GM21381 (cell line): ENCODE data around the gene FANCB.

Source experiments
- ATAC-seq: cut with Tn5 transposase; IDR thresholded peaks from one replicate; pipeline ENCODE4 v1.9.1; 2021; ENCODE audit warnings: mild to moderate bottlenecking, moderate library complexity; ENCODE audit not compliant: unreplicated experiment

FANCB gene

DNA sequence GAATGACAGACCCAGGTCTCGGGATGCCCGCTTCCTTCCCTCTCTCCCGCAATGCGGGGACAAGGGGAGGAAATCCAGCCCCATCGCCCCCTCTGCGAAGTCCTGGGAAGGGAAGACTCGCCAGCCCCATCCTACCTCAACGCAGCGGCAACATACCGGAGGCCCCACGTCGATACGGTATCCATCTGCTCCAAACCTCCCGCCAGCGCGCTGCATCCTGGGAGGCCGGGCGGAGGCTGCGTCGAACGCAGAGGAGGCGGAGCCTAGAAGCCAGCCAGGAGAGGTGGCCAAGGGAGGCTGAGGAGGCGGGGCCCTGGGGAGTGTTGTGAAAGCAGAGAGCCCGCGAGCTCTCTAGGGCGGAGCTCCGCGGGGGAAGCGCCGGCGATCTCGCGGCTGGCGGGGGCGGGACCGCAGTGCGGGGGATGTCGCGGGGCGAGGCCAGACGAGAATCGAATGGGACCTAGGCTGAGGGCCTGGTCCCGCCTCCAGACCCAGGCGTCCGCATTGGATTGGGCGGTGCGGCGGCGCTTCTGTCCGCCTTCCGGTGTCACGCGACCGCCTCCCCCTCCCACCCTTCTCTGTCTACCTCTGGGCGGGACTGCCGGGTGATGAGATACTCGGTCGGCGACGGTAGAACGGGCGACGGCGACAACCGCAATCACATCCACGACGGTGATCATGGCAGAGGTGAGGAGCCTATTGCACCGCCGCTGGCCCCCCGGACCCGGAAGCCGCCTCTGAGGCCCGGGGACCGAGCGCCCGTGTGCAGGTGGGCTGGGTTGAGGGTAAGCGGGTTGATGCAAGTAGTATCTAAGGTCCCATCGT lies at the start of gene FANCB, which contains the start of gene MOSPD2:
FANCB (minus strand) TSS at position 219 of the 825 bp plus-strand sequence. CDS start 7,559 bp downstream, outside the sequence.
MOSPD2 (plus strand) TSS at position 571 of the 825 bp plus-strand sequence; CDS start at position 679, 108 bp downstream.
- ATAC-seq, result peak; percentile 96

DNA sequence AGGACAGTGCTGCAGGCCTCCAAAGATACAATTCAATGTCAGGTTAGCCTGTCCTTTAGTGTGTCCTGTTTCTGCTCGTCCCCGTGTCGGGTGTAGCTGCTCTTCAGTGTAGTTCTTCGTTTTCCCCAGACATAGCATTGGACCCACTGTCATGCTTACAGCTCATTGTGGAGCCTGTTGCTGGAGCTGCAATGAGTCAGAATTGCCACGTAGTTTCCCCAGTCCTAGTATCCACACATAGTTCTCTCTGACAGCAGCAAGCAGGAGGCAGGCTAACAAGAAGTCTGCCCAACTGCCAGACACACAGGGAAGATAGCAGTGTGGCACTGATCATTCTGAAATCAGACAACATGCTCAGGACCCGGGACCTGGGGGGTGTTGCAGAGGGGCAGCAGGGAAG lies 49.6 kb upstream of the FANCB start:
- ATAC-seq, result no peak

DNA sequence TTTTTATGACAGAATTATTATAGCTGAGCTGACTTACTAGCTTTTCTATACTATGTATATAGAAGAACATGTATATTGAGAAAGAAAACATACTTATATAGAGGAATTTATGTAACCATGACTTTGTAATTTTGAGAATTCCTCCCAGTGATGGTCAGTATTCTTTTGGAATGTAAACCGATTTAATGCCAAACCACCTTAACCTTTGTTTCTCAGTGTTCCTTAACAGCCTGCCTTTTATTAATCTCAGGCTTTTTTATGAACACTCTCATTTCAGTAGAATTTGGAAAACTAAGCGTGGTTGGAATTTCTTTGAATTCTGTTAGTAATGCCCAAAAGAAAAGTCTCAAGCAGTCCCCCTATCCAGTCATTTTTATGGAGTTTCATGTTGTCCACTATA lies 47.3 kb upstream of the FANCB start:
- ATAC-seq, result no peak

DNA sequence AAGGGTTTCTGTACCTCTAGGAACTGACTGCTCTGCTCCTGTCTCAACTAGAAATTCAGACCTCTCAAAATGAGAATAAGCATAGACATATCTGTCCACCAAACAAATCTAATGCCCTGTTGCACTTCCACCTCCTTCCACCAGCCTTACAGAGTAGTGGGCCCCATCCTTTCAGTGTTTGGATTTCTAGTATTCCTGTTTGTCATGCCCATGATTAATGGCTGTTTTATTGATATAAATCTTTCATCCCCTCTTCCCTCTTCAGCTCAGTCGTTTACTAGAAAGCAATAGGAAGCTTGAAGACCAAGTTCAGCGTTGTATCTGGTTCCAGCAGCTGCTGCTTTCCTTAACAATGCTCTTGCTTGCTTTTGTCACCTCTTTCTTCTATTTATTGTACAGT lies 46.5 kb upstream of the FANCB start:
- no peak for ATAC-seq

DNA sequence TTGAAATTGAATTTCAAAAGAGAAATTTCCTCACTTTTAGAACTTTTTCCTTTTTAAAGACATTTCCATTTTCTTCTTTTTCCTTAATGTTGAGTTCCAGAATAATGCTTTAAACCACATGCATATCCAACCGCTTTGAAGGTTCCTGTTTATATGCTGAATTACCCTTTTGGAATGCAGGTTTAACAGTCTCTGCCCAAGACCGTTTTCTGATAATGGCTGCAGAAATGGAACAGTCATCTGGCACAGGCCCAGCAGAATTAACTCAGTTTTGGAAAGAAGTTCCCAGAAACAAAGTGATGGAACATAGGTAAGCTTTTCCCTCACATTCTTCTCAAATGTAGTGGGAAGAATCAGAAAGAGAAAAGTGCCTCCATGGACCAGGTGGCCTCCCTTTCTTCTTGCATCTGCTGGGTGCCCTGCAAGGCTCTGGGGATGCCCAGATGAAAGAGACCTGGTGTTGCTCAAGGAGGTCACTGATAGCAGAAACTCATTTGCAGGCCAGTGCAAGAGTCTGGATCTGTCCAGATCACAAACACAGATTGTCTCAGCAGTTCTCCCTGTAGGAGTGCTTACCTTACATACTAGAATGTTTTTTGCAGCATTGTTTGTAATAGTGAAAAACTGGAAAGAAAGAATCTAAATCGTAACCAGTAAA lies 43.3 kb upstream of the FANCB start:
- no peak for ATAC-seq

DNA sequence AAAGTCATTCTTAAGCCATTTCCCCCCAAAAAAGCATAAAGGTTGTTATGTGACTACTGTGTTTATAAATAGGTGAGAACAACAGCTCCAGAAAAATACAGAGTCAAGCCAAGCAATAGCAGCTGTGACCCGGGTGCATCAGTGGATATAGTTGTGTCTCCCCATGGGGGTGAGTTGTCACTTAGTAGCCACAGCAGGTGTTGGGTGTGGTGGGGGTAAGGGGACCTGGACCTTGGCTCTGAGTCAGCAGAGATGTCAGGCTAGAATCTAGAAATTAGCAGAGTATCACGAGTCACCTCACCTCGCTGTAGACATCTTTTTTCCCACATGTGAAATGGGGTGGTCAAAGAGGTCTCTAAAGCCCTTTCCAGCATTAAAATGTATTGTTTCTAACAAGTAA lies 42.7 kb upstream of the FANCB start:
- no peak for ATAC-seq

DNA sequence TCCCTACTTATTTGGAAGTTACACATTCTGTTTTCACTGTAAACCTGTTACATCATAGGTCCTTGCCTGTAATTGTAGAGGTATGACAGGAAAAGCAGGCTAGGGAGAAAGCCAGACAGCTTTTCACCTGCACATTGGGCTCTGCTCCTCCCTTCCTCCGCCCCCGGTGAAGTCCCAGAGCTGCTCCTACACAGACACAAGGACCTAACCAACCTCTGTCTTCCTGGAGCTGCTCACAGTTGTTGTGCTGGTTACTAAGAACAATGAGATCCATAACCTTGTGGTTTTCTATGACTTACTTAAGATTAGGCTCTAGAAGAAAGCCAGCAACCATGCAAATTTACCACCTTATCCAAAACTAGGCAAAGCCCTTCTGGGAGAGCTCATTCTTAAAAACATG lies 40.4 kb upstream of the FANCB start:
- ATAC-seq, result no peak

DNA sequence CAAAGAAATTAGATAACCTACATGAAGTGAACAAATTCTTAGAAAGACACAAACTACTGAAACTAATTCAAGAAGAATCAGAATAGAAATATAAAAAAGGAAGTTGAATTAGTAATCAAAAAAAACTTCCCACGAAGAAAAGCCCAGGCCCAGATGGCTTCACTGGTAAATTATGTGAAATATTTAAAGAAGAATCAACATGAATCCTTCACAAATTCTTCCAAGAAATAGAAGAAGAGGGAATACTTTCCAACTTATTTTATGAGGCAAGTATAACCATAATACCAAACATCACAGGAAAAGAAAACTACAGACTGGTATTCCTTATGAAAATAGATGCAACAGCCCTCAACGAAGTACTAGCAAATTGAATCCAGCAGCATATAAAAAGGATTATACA lies 31.0 kb upstream of the FANCB start:
- ATAC-seq, result no peak

DNA sequence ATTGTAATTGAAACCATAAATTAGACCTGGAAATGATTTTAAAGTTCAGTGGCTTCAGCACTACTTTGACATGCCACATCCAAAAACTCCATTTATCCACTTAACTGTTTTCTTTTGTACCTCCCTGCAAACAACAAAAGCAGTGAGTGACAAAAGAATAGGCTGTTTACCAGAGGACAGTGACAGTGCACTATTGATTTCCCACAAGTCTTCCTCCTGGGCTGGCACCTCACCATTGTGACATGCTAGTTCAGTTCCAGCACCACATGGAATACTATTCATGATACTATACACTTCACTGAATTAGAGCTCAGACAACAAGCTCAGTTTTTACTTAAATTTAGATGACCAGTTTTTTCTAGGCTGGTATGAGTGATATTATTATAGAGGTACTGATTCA lies 29.7 kb upstream of the FANCB start:
- ATAC-seq, result no peak

DNA sequence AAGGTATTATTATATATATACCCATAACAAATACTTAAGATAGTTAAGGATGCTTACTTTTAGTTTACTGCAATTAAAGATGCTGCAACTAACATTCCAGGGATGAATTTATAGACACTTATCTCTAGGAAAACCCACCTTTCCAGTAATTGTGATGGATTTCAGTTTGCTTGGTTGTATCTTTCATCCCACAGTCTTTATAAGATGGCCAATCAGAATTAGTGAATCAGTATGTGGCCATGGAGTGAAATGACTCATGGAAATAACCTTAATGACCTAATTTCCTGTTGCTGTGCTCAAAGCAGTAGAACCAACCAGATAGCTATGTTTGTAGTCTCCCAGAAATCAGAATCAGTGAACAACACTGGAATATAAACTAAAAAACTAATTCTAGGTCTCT lies 26.7 kb upstream of the FANCB start:
- no peak for ATAC-seq

DNA sequence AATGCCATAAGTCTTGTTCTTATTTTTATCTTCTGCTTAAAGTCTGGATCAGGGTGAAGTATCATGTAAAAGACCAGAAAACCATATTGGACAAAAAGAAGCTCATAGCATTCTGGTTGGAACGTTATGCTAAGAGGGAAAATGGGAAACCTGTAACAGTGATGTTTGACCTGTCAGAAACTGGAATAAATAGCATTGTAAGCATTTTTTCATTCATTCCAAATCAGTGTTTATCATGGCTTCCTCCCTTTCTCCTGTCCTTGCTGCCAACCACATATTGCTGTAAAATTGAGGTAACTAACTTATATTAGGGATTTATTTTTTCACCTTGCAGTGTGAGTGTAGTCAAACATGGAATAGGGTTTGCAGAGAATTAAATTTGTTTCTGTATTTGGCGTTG lies 24.2 kb upstream of the FANCB start:
- ATAC-seq, result no peak

DNA sequence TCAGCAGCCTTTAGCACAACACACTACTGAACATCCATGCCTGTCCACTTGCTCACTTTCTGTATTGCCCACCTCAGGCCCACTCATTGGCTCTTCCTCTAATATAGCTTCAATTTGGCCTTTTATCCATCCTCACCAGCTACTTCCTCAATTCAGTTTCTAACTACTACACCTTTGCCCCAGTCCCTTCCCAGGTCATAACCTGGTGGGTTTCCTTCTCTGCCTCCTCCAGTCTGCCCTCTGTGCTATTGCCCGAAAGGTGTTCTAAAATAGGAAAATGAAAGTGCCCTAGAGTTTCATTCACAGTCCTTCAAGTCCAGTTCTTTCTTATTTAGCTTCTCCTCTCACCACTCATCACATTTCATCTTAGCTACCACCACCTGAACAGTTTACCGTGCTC lies 23.4 kb upstream of the FANCB start:
- ATAC-seq, result no peak

DNA sequence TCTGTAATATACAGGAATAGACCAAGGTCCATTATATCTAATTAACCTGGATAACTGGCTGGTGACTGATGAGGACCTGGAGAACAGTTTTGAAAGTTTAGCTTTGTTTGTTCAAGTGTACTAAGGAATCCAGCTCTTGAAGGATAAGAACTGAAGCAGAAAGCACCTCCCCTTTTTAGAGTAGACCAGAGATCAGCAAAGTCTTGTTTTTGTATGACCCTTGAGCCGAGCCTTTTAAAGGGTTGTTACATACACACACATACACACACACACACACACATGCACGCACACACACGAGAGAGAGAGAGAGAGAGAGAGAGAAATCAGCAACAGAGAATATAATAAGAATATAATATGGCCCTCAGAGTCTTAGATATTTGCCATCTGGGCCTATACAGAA lies 13.4 kb upstream of the FANCB start:
- ATAC-seq, result no peak

DNA sequence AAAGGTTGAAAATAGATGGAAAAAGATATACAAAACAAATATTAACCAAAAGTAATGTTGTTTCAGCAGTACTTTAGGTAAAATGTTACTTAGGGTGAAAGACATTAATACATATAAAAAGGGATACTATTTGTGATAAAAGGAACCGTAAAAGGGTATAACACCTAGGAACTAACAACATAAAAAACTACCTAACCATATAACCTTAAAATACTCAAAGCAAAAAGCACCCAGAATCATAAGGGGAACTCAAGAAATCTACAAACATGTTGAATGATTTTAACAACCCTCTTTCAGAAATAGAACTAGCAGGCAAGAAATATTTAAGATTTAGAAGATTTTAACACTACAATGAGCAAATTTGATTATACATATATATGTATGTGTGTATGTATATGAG lies 11.8 kb upstream of the FANCB start:
- ATAC-seq, result no peak

DNA sequence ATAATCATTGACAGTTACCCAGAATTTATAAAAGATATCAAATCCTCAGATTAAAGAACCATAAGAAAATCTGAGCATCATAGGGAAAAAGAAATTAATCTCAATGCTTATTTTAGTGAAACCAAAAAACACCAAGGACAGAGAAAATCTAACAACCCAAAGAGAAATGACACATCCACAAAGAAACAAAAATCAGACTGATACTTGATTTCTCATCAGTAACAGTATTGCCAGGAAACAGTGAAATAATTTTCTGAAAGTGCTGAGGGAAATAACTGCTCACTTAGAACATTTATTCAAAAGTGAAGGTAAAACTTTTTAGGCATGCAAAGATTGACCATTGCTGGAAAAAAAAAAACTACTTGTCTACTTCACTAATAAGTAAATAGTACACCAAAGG lies 11.0 kb upstream of the FANCB start:
- no peak for ATAC-seq

DNA sequence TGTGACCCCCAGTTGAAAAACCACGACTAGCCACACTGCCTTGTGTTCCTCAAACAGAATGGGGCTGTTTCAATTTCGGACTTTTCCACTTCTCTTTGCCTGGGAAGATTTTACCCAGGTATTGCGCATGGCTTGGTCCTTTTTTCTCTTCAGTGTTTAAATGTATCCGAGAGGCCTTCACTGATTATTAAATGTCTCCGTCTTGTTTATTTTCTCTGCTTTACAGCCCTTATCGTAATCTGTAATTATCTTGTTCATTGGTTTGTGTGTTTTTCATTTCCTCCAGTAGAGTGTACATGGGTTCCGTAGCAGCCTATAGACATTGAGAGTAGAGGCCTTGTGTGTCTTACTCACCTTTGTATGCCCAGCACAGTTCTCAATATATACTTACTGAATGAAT lies 2.8 kb upstream of the FANCB start:
- ATAC-seq, result no peak

DNA sequence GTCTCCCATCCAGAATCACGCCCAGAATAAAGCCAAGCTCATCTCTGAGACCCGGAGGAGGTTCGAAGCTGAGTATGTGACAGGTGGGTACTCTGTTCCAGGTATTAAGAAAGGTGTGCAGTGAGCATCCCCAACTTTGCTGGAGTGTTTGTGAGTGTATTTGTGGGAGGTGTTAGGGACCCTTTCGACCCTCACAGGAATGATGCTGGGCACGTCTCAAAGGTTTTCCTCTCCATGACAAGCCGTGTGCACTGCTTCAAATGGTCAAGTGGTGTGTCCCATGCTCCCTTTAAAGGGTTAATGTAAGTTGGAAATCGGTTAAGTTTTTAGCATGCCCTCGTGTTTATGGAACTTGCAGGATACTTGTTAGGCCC lies 794 bp upstream of the FANCB start:
- no peak for ATAC-seq

DNA sequence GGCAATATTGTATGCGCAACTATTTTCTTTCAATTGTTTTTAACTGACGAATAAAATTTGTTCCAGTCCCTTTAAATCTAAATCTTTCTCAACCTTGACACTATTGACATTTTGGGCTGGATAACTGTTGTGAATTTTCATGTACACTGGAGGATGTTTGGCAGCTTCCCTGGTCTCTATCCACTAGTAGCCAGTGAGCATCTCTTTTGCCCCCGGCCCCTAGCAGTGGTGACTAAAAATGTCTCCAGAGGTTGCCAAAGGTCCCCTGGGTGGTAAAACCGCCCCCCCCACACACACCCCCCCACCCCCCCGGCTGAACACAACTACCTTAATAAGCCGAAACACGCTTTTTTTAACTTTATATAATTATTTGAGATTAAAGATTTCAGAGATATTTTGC lies 514 bp downstream of the FANCB start:
- no peak for ATAC-seq

DNA sequence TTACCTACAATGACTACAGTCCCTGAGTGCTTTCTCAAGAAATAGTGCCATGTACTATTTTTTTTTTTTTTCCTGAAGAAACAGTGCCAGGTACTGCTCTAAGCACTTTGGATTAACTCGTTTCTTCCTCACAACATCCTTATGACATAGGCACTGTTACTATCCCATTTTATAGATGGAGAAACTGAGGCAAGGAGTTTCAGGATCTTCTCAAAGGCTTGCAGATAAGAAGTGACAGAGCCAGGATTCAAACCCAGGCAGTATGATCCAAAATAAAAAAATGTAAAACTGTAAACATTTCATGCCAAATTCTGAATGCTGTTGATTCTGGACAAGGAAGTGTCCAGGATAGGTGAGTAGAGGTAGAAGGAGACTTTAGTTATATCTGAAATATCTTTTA lies 1.1 kb downstream of the FANCB start:
- no peak for ATAC-seq

DNA sequence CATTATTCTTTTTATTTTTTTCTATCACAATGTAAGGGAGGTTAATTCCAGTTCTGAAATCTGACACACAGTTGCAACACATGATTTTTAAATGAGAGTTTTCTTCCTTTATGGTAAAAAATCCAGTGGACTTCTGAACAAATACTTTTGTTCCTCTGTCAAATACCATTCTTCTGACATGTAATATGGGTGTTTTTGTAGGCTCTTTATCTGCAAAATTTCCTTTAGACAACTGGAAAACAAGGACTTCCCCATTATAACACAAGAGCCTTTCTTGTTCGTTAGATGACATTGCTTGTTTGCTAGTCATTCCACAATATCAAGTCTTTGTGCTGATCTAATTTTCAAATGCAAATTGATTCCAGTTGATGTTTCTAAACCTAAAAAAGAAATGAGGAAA lies 7.7 kb downstream of the FANCB start:
- no peak for ATAC-seq

DNA sequence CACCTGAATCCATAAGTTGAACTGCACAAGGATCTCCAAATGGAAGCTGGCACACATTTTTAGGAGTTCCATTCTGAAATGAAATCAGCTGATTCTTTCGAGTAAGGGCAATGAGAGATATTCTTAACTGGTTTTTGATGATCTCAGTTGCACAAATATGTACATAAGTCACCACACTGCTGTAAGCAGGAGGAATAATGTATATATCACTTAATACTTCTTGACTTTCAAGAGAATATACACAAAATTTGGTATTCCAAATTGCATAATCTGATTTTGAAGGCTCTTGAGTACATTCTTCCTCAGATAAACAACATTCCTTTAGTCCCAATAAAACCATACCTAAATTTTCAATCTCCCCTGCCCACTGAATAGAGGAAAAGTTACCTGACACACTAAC lies 8.2 kb downstream of the FANCB start:
- ATAC-seq, result no peak

DNA sequence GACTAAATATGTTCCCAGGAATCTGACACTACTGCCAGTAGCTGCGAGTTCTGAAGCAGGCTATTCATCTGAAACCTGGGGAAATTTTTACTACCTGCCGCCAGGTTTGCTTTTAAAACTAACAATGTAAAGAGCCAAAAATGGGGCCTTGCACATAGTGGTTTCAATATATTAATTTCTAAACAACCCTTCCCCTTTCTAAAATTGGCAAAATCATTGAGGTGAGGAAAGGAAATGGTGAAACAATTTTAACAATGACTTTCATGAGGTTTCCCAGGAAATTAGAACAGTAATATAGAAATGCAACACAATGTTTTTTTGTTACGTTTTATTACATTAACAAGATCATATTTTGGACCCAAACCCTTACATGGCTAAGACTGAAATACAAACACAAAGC lies 21.3 kb downstream of the FANCB start:
- no peak for ATAC-seq

DNA sequence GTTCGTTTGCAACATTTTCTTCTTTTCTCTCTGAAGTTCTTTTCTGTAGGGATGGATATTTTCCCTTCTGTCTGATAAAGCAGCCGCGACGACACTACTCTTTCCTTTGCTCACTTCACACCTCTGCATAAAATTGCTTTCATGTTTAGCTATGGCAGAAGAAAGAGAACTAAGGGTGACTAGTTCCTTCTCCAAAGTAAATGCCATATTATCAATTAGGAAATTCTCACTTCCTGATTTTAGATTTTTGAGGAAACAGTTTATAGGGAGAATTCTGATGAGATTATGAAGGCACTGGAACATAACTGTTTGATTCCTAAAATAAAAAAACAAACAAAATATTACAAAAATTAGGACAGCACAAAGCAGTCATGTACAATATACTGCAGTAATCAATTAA lies 29.2 kb downstream of the FANCB start:
- ATAC-seq, result no peak
